ENCODE measurements around the gene SSH2. TPM values are rescaled to one million over a fixed set of nuclear protein-coding genes. Genes with fewer than 3 reads are reported as not detected.

SSH2 gene
- total RNA-seq, 1 donor from 2014 or later = 9.8 TPM

DNA sequence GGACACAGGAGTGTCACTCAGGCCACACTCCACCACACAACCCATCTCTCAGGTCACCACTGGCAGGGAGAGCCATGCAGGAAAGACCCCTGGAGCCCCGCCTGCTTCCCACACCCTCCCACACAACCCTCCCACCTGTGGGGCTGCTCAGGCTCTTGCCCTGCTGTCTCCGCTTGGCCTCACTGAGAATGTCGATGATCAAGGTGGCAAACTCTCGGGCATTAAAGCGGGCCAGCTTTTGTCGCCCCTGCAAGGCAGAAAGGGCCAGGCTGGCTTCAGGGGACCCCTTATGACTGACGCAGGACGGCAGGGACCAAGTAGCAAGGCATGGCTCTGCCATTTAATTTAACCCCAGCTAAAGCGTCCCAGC lies 353.0 kb downstream of the SSH2 start:
- Histone ChIP-seq H3K4me3 (ENCODE audit: low read depth, low read length) (no peak overlapping the region), H3K27me3 (ENCODE audit: control insufficient read depth, insufficient read depth, low read length) (no peaks in the 10 kb centered on the region), H3K36me3 (ENCODE audit: control insufficient read depth, insufficient read depth, low read length) (peaks cover 9% of the 10 kb centered on the region)
- TF ChIP-seq, protein P1, sequence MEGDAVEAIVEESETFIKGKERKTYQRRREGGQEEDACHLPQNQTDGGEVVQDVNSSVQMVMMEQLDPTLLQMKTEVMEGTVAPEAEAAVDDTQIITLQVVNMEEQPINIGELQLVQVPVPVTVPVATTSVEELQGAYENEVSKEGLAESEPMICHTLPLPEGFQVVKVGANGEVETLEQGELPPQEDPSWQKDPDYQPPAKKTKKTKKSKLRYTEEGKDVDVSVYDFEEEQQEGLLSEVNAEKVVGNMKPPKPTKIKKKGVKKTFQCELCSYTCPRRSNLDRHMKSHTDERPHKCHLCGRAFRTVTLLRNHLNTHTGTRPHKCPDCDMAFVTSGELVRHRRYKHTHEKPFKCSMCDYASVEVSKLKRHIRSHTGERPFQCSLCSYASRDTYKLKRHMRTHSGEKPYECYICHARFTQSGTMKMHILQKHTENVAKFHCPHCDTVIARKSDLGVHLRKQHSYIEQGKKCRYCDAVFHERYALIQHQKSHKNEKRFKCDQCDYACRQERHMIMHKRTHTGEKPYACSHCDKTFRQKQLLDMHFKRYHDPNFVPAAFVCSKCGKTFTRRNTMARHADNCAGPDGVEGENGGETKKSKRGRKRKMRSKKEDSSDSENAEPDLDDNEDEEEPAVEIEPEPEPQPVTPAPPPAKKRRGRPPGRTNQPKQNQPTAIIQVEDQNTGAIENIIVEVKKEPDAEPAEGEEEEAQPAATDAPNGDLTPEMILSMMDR (IDR thresholded peaks at IDR 0.05; ENCODE audit: insufficient read depth, low read length, poor library complexity, severe bottlenecking) = no peak
- no peak for DNase-seq (ENCODE audit: low read depth)

DNA sequence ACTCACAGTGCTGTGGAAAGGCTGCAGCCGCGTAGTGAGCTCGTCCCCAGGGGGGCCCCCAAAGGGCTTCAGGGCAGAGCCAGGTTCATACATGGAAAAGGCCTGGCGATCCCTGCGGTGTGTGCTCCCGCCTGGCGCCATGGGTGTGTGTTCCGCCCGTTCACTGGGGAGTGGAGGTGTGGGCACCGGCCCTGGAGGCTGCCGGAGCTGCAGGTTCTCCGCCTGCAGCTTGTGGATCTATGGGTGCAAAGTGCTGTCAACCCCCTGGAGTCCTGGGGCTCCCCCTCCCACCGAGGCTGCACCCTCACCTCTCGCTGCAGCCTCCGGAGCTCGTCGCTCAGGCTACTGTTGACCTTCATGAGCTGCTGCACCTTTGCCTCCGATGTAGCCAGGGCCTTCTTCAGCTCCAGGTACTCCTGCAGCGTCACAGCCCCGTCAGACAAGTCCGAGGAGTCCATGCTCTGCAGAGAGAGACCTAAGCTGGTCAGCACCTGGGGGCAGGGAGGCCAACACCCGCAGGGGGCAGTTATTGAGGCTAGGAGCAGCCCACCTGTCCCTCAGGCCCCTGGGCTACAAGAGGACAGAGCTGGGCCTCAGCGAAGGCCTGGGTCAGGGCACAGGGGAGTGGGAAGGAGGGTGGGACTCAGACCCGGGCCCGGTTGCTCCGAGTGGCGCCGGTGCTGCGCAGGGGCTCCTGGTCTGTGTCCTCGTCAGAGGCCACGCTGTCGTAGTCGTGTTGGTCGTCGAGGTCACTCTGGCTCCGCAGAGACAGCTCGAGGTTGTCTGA lies 353.6 kb downstream of the SSH2 start:
- TF ChIP-seq, protein P1 (IDR thresholded peaks at IDR 0.05; ENCODE audit: insufficient read depth, low read length, poor library complexity, severe bottlenecking) = no peak
- DNase-seq (ENCODE audit: low read depth) = no peak
- H3K36me3 ChIP-seq (ENCODE audit: control insufficient read depth, insufficient read depth, low read length) = peaks cover 9% of the 10 kb centered on the region

More for the DNA sequence above, 353.6 kb downstream of the SSH2 start:
- Histone ChIP-seq H3K4me3 (ENCODE audit: low read depth, low read length) (no peak overlapping the region), H3K27me3 (ENCODE audit: control insufficient read depth, insufficient read depth, low read length) (no peaks in the 10 kb centered on the region)

Other genes starting within 250 kb of the SSH2 start
- 0.08 and 0.21 TPM in 2 replicates for gene EFCAB5, start 11.4 kb upstream of the SSH2 start, total RNA-seq
- 9.4 and 11.1 TPM in 2 replicates for gene NSRP1, start 186.6 kb upstream of the SSH2 start, total RNA-seq

All from kidney epithelial cell (primary cell).